Measurements from ENCODE around the gene TRIM46. TPM values are rescaled to one million over a fixed set of nuclear protein-coding genes. Genes with fewer than 3 reads are reported as not detected.
"Not testable (repeated sequence)": the region's sequence is repeated elsewhere in the genome, so short reads cannot be mapped to it uniquely, and the experiment has no call there.

The TRIM46 gene
- total and polyA plus RNA-seq, 7 experiments from 2014 or later, result 0.69 to 21.9 (median 4.0) TPM

- H3K9me3 ChIP-seq (ENCODE audit: control insufficient read depth in 2 of 3, low read length in 3 of 3), result no peaks in the 10 kb centered on the region
- no peak for DNase-seq
- H3K27me3 ChIP-seq (ENCODE audit: control insufficient read depth in 2 of 2, insufficient read depth in 2 of 2, low read length in 2 of 2), result no peaks in the 10 kb centered on the region
- no peak overlapping the region for H3K4me3 ChIP-seq (ENCODE audit: low read length)
- Mint-ChIP-seq H3K27me3 (no peaks in the 10 kb centered on the region), H3K4me3 (peak overlapping the region in 9 of 10 donors; percentile 8 to 90 (median 50)), H3K36me3 (peaks cover 0 to 7% (median 0%) of the 10 kb centered on the region in 5 donors), H3K4me1 (peaks cover 19 to 36% (median 26%) of the 10 kb centered on the region in 7 donors), H3K27ac (peak overlapping the region in 6 of 9 donors; percentile 5 to 97 (median 44)), H3K9me3 (peaks cover 0 to 1% (median 0%) of the 10 kb centered on the region in 11 donors)
- H3K27ac ChIP-seq (ENCODE audit: low read depth, low read length), result no peak overlapping the region
- POLR2A ChIA-PET, result interaction anchor here (1.0 to 5.3 kb wide), 4 partner anchors 8 to 16 kb away, joined by 3 to 63 read pairs (median 8); no protein-coding TSS in a partner anchor
- H3K36me3 ChIP-seq (ENCODE audit: control insufficient read depth in 2 of 3, insufficient read depth in 3 of 3, low read length in 3 of 3), result peaks cover 0 to 19% (median 0%) of the 10 kb centered on the region in 3 experiments
- ATAC-seq, result no peak
- H3K4me1 ChIP-seq (ENCODE audit: control insufficient read depth in 2 of 2, insufficient read depth in 2 of 2, low read length in 2 of 2), result peaks cover 20 to 21% of the 10 kb centered on the region in 2 donors
- intact Hi-C loops (cut with micrococcal nuclease), result no loop called here
- CTCF ChIA-PET, result interaction anchor here (7.4 kb wide), 1 partner anchor 15 kb away, joined by 86 read pairs; no protein-coding TSS in a partner anchor
These were observed 36.9 kb downstream of the TRIM46 start for GRCh38 chr1:155210314-155211104.

- peaks cover 19 to 36% (median 26%) of the 10 kb centered on the region in 7 donors for H3K4me1 Mint-ChIP-seq
- DNase-seq; ATAC-seq; H3K9me3 Mint-ChIP-seq; H3K27ac ChIP-seq (ENCODE audit: low read depth, low read length); H3K9me3 ChIP-seq (ENCODE audit: control insufficient read depth in 2 of 3, low read length in 3 of 3); intact Hi-C loops (cut with micrococcal nuclease); H3K27me3 ChIP-seq (ENCODE audit: control insufficient read depth in 2 of 2, insufficient read depth in 2 of 2, low read length in 2 of 2); H3K4me3 ChIP-seq (ENCODE audit: low read length); H3K36me3 Mint-ChIP-seq; H3K4me3 Mint-ChIP-seq; CTCF ChIA-PET; H3K27me3 Mint-ChIP-seq: not testable (repeated sequence)
- POLR2A ChIA-PET, result interaction anchor here (0.7 to 1.0 kb wide), 2 partner anchors 12 to 50 kb away, joined by 3 read pairs; no protein-coding TSS in a partner anchor
- peak overlapping the region in 1 of 9 donors; percentile 39 for H3K27ac Mint-ChIP-seq
- Histone ChIP-seq H3K36me3 (ENCODE audit: control insufficient read depth in 2 of 3, insufficient read depth in 3 of 3, low read length in 3 of 3) (peaks cover 0 to 19% (median 0%) of the 10 kb centered on the region in 3 experiments), H3K4me1 (ENCODE audit: control insufficient read depth in 2 of 2, insufficient read depth in 2 of 2, low read length in 2 of 2) (peaks cover 20 to 21% of the 10 kb centered on the region in 2 donors)
These were observed 37.9 kb downstream of the TRIM46 start for GRCh38 chr1:155211381-155212050.

- intact Hi-C loops (cut with micrococcal nuclease); H3K4me3 ChIP-seq (ENCODE audit: low read length); H3K9me3 Mint-ChIP-seq; CTCF ChIA-PET; POLR2A ChIA-PET; H3K27me3 Mint-ChIP-seq; ATAC-seq; H3K9me3 ChIP-seq (ENCODE audit: control insufficient read depth in 2 of 3, low read length in 3 of 3); H3K27ac Mint-ChIP-seq; H3K36me3 Mint-ChIP-seq; H3K27ac ChIP-seq (ENCODE audit: low read depth, low read length); H3K4me3 Mint-ChIP-seq; DNase-seq; H3K27me3 ChIP-seq (ENCODE audit: control insufficient read depth in 2 of 2, insufficient read depth in 2 of 2, low read length in 2 of 2): not testable (repeated sequence)
- Histone ChIP-seq H3K36me3 (ENCODE audit: control insufficient read depth in 2 of 3, insufficient read depth in 3 of 3, low read length in 3 of 3) (peaks cover 0 to 19% (median 0%) of the 10 kb centered on the region in 3 experiments), H3K4me1 (ENCODE audit: control insufficient read depth in 2 of 2, insufficient read depth in 2 of 2, low read length in 2 of 2) (peaks cover 18 to 19% of the 10 kb centered on the region in 2 donors)
- peaks cover 16 to 31% (median 22%) of the 10 kb centered on the region in 7 donors for H3K4me1 Mint-ChIP-seq
These were observed 38.4 kb downstream of the TRIM46 start for GRCh38 chr1:155212051-155212440.

GRCh38 chr1:155214702-155215101 lies 41.1 kb downstream of the TRIM46 start:
- Mint-ChIP-seq H3K27ac (peak overlapping the region in 3 of 9 donors; percentile 20 to 85 (median 29)), H3K4me3 (peak overlapping the region in 1 of 10 donors; percentile 48), H3K36me3 (peaks cover 0 to 11% (median 0%) of the 10 kb centered on the region in 5 donors)

GRCh38 chr1:155218854-155219591 lies 45.4 kb downstream of the TRIM46 start:
- Histone ChIP-seq H3K36me3 (ENCODE audit: control insufficient read depth in 2 of 3, insufficient read depth in 3 of 3, low read length in 3 of 3) (no peaks in the 10 kb centered on the region), H3K27me3 (ENCODE audit: control insufficient read depth in 2 of 2, insufficient read depth in 2 of 2, low read length in 2 of 2) (no peaks in the 10 kb centered on the region), H3K9me3 (ENCODE audit: control insufficient read depth in 2 of 3, low read length in 3 of 3) (no peaks in the 10 kb centered on the region), H3K4me3 (ENCODE audit: low read length) (no peak overlapping the region), H3K4me1 (ENCODE audit: control insufficient read depth in 2 of 2, insufficient read depth in 2 of 2, low read length in 2 of 2) (no peaks in the 10 kb centered on the region), H3K27ac (ENCODE audit: low read depth, low read length) (no peak overlapping the region)
- ChIA-PET CTCF (interaction anchor here (0.6 to 1.9 kb wide), 3 partner anchors 12 to 208 kb away, joined by 3 to 4 read pairs (median 3); partner anchors contain the start of gene THBS3), POLR2A (interaction anchor here (0.6 to 2.1 kb wide), 6 partner anchors 8 to 58 kb away, joined by 3 to 8 read pairs (median 3); partner anchors contain the start of genes KRTCAP2, MTX1 and TRIM46)
- Mint-ChIP-seq H3K4me1 (peaks cover 7 to 32% (median 14%) of the 10 kb centered on the region in 7 donors), H3K4me3 (peak overlapping the region in 2 of 10 donors; percentile 21 to 51), H3K27me3 (no peaks in the 10 kb centered on the region), H3K27ac (peak overlapping the region in 6 of 9 donors; percentile 5 to 78 (median 42)), H3K36me3 (peaks cover 0 to 8% (median 0%) of the 10 kb centered on the region in 5 donors), H3K9me3 (peaks cover 0 to 5% (median 0%) of the 10 kb centered on the region in 11 donors)
- no peak for ATAC-seq
- intact Hi-C loops (cut with micrococcal nuclease), result loop anchor here in 1 of 2 donors (1.0 kb wide), 2 partner anchors 10 to 22 kb away; a partner anchor contains a TSS
- peak in 1 of 9 donors; percentile 20 for DNase-seq

More at GRCh38 chr1:155214702-155215101, 41.1 kb downstream of the TRIM46 start:
- H3K27me3 ChIP-seq (ENCODE audit: control insufficient read depth in 2 of 2, insufficient read depth in 2 of 2, low read length in 2 of 2); H3K9me3 Mint-ChIP-seq; H3K9me3 ChIP-seq (ENCODE audit: control insufficient read depth in 2 of 3, low read length in 3 of 3); H3K27me3 Mint-ChIP-seq; intact Hi-C loops (cut with micrococcal nuclease); POLR2A ChIA-PET; H3K4me1 ChIP-seq (ENCODE audit: control insufficient read depth in 2 of 2, insufficient read depth in 2 of 2, low read length in 2 of 2); DNase-seq; H3K27ac ChIP-seq (ENCODE audit: low read depth, low read length); H3K4me3 ChIP-seq (ENCODE audit: low read length); CTCF ChIA-PET: not testable (repeated sequence)
- H3K4me1 Mint-ChIP-seq, result peaks cover 9 to 30% (median 13%) of the 10 kb centered on the region in 7 donors
- H3K36me3 ChIP-seq (ENCODE audit: control insufficient read depth in 2 of 3, insufficient read depth in 3 of 3, low read length in 3 of 3), result peaks cover 0 to 12% (median 0%) of the 10 kb centered on the region in 3 experiments
- ATAC-seq, result peak; percentile 33

All from naive thymus-derived CD4-positive, alpha-beta T cell (primary cell).